ENCODE results near the gene PLXNA4.

The PLXNA4 gene

GRCh38 chr7:132317701-132318351, 258.4 kb downstream of the PLXNA4 start:
- DNase-seq (ENCODE audit: low spot score), result no peak

DNA sequence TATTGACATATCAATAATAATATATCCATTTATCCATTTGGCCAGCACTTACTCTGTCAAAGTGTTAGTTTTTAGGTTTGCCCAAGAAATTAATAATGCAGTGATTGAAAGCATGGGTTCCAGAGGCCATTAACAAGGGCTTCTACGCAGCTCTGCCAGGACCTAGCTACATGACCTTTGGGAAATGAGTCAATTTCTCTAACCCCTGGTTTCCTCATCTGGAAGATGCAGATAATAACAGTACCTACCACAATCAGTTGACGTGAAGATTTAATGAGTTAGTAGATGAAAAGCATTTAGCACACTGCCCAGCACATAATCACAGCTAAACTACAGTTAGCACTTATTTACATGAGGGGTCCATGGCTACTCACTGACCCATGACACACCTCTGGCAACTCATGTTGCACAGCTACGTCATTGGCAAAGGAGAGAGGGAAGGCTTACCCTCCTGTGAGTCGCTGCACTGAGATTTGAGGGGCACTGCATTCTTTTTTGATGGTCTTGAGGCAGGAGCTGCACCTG, 263.7 kb downstream of the PLXNA4 start:
- no peak for DNase-seq (ENCODE audit: low spot score)

- DNase-seq (ENCODE audit: low spot score), result no peak
These were observed 264.5 kb downstream of the PLXNA4 start for GRCh38 chr7:132311733-132312132.

DNA sequence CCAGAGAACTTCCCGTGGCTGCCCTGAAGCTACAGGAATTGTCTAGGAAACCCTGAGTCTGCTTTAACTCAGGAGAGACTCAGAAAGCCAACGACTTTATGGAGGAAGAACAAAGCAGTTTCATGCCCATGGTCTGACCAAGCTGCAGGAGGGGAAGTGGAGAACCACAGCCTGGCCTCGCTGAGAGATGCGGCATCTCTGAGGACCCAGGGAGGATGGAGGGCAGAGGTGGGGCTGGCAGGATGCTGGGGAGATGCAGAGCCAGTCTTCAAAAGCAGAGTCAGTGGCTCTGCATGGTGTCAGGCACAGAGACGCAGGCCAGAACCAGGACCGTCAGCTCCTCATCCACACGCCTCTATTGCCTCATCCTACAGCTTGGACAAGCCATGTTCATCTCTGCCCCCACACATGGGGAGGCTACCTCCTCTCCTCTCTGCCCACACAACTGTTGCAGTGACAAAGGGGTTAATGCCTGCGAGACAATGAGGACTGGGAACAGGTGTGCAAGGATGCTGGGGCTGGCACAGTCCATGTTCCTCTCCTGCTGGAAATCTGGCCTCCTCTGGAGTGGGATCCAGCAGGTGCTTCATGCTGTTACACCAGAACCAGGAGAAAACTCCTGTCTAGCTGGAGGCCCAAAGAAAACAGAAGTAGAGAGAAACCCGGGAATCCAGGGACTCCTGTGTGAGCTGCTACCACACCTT, 267.0 kb downstream of the PLXNA4 start:
- DNase-seq (ENCODE audit: low spot score), result no peak

DNA sequence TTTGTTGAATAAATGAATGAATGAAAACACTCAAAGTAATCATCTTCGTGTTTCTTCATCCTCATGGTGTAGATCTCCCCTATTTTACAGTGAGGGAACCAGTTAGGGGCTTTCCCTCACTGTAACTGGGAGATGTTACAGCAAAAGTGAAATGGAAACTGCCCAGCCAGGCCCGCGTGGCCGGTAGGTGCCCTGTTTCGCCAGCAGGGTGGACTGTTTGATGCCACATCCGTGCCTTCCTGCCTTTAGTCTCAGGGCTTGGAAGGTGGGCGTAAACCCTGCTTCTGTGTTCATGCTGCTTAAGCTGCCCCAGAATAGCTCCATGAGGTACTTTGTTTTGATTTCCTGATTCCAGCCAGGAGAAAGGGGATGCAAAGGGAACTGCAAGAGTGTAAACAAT, 268.8 kb downstream of the PLXNA4 start:
- DNase-seq (ENCODE audit: low spot score), result no peak

DNA sequence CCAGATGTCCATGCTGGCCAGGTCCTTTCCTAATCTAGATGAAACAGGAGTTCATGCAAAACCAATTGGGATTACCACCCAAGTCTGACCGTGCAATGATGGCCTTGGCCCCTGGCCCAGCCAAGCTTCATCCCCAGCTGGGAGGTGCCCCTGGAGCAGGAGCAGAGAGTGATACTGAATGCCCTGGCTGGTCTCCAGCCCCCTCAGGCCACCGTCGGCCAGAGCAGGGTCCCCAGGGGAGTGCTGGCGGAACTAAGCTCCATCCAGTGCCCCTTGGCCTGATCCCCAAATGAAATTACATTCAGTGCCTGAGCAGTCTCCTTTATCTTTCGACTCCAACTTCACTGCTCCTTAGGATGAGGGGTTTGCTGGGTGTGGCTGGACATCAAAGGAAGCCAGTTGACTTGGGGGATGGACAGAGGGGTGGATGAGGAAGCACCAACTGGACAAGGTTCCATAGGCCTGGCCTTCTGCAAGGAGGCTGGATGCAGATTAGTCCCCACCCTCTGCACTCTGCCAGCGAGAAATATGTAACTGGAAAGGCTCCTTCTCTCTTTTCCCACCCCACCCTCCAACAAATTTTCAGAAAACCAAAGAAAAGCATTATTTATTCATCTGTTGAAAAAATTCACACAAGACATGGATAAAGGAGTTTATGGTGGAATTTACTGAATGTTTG, 275.5 kb downstream of the PLXNA4 start:
- no peak for DNase-seq (ENCODE audit: low spot score)

DNA sequence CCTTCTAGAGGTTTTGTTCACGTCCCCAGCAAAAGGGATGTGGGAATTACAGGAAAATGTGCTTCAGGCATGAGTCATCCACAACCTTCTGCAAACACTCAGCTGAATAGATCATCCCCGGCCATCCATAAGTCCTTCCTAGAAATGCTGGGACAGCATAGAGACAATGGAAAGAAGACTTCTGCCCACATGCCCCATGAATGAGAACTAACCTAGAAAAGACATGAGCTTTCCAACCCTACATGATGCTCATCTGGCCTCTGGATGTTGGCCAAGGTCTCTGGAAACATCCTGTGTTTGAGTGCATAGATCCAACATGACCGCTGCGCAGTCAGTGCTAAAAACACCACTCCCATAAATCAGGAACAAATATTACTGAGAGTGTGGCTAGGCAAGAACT, 277.5 kb downstream of the PLXNA4 start:
- DNase-seq (ENCODE audit: low spot score), result no peak

GRCh38 chr7:132296820-132297219, 279.4 kb downstream of the PLXNA4 start:
- DNase-seq (ENCODE audit: low spot score), result no peak

GRCh38 chr7:132295175-132295574, 281.1 kb downstream of the PLXNA4 start:
- DNase-seq (ENCODE audit: low spot score), result no peak

DNA sequence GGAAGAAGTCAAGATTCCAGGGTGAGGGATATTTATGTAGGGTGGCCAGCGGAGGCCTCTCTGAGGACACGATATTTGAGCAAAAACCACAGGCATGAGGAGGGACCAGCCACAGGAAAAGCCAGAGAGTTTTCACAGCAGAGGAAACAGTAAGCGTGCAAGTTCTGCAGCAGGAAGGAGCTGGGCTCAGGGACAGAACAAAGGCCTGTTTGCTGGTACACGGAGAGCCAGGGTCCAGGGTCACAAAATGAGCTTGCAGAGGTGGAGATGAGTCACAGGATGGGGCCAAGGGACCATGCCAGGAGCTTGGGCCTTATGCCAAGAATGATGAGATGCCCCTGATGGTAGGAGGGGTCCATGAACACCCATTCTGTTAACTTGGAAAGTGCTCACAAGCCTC, 283.5 kb downstream of the PLXNA4 start:
- DNase-seq (ENCODE audit: low spot score), result no peak

DNA sequence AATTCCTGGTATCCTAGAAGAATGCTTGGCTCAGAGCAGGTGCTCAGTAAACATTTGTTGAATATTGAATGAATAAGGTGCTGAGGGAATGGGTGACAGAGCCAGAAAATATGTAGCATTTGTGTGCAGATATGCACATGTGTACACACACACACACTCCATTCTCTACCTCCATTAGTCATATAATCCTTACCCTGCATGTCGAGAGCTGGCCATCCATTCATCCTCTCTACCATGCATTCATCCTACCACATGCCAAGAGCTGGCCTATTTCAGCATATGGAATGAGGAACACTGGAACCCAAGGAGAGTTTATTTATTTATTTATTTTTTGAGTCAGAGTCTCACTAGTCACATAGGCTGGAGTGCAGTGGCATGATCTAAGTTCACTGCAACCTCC, 284.8 kb downstream of the PLXNA4 start:
- no peak for DNase-seq (ENCODE audit: low spot score)

- DNase-seq (ENCODE audit: low spot score), result no peak
These were observed 286.2 kb downstream of the PLXNA4 start for GRCh38 chr7:132290021-132290420.

DNA sequence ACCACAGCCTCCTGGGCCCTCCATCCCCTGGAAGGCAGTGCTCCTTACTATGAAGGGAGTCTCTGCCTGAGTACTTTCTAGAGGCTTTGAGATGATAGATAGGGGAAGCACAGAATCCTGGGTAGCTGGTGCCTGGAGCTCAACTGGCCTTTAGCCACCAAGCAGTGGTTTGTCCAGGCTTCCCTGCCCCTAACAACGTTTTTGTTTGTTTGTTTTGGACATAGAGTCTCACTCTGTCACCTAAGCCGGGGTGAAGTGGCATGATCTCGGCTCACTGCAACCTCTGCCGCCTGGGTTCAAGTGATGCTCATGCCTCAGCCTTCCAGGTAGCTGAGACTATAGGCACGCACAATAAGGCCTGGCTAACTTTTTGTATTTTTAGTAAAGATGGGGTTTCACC, 289.4 kb downstream of the PLXNA4 start:
- DNase-seq (ENCODE audit: low spot score), result no peak

GRCh38 chr7:132280335-132280734, 295.9 kb downstream of the PLXNA4 start:
- DNase-seq (ENCODE audit: low spot score), result no peak

- no peak for DNase-seq (ENCODE audit: low spot score)
These were observed 296.6 kb downstream of the PLXNA4 start for GRCh38 chr7:132279718-132280117.

DNA sequence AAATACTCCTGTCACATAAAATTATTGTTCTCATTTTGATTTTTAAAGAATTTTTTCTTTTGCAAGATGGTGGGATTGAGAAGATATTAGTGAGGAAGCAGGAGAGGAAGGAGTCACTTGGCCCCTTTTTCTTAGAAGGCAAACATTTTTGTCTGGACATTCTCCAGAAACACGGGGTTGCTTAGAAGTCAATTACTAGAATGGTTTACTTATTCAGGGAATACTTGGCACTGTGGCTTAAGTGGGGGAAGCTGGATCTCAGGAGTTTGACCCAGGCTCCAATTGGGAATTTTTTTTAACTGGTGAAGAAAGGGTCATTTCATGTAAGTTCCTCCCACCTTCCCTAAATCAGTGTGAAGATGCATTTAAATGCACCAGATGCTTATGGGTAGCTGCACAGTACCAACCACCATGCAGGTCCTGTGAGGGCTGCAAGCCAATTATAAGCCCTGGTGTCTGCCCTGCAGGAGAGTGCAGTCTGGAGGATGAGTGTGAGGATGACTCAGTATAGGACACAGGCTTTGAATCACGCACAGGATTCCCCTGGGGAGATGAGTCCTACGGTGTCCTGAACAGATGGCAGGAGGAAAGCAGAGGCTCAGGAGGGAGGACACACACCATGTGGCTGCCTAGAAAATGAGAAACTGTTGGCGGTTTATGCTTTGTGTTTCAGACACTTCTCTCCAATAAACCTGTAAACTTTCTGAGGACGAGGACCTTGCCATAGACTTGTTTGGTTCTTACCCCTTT, 299.1 kb downstream of the PLXNA4 start:
- DNase-seq (ENCODE audit: low spot score), result no peak

GRCh38 chr7:132276234-132276630, 300.0 kb downstream of the PLXNA4 start:
- no peak for DNase-seq (ENCODE audit: low spot score)

GRCh38 chr7:132275416-132276233, 300.6 kb downstream of the PLXNA4 start:
- no peak for DNase-seq (ENCODE audit: low spot score)

DNA sequence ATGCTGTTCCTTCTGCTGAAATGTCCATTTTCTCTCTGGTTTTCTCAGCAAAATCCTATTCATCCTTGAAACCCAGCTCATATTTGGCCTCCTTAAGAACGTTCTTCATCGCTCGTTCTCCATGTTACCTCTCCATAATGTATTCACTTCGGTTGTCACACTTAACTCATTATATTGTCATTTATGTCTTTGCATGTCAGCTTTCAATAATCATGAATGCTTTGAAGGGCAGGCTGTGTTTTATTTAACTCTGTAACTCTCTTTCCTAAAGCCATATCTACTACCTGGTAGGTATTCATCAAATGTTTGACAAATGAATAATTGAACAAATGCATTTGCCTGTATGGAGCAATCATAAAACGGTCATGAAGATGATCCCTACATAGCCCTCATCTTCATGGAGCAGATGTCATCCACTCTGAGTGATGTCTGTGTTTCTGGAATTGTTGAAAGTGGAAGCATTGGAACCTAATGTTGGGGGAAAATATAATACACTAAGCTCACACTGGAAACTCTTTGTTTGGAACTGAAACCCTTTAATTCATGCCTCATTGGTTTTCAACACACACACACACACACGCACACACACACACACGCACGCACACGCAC, 303.4 kb downstream of the PLXNA4 start:
- no peak for DNase-seq (ENCODE audit: low spot score)

DNA sequence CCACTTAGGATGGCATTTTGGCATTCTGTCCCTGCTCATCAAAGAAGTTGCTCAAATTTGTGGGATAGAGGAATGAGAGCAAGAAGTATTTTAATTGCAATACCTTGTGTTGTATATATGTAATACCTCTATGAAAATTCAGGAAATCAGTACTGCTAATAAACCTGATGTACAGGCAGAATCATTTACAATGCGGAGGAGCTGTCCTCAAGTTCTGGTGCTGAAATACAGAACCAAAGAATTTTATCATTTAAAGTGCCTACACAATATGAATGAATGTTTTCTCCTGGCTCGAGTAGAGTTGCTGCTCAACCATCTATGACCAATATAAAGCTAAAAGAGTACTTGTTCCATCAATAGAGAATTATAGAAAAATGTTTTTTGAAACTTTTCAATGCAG, 305.8 kb downstream of the PLXNA4 start:
- DNase-seq (ENCODE audit: low spot score), result no peak

DNA sequence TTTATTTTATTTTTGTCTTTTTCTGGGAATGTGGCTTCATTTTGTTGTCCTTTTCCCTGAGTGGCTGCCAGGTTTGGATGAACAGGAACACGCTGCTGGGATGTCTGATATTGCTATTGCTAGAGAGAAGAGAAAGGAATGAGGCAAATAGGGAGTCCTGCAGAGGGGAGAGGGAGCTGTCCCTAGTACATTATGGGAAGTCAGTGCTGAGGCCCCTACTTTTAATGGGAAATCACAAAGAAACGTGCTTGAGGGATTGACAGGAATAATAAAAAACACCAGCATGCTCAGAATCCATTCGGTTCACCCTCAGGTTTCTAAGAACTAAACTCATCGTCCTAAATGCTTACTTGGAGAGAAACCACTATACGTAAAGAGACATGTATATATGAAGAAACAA, 306.6 kb downstream of the PLXNA4 start:
- DNase-seq (ENCODE audit: low spot score), result no peak
